ENCODE measurements around the gene IVNS1ABP. TPM values are rescaled to one million over a fixed set of nuclear protein-coding genes. Genes with fewer than 3 reads are reported as not detected.

Gene IVNS1ABP
- total RNA-seq, 1 donor from 2014 or later: 98.2 TPM

DNA sequence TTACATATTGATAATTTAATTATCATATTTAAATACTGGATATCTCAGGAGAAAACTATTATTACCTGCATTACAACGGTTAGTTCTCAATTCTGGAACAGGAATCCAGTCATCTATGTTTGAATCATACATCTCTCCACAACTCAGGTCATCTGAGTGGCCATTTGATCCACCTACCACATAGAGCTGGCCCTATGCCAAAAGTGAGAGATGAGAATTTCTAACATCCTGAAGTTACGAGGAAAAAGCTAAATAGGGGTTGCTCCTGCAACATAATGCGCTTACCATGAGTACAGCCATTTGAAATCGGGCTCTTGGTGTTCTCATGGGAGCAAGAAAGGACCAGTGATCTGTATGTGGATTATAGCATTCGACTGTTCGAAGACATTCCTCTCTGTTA, 16.9 kb downstream of the IVNS1ABP start:
- H3K27ac Mint-ChIP-seq: no peak overlapping the region
- H3K9me3 Mint-ChIP-seq: no peaks in the 10 kb centered on the region
- H3K4me1 Mint-ChIP-seq (ENCODE audit: unreplicated experiment): no peaks in the 10 kb centered on the region
- no peak overlapping the region for H3K4me3 Mint-ChIP-seq
- peaks cover 48% of the 10 kb centered on the region for H3K36me3 Mint-ChIP-seq
- no peak for TF ChIP-seq CTCF (conservative IDR thresholded peaks at IDR 0.05)
- DNase-seq (ENCODE audit: extremely low spot score, unreplicated experiment): no peak
- no peaks in the 10 kb centered on the region for H3K27me3 Mint-ChIP-seq

DNA sequence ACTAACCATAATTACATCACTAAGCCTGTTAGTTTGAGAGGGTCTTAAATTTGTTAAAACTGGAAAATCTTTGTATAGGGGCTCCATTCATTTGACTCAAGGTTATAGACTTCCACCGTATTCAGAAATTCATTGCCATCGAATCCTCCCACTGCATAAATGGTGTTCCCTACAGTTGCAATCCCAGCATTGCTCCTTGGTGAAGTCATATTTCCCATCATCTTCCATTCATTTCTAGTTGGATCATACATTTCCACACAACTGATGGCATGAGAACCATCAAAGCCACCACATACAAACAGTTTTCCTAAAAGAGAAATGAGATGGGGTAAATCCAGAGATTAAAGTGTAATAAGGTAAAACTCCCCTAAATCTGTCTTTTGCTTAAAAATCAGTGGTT, 19.1 kb downstream of the IVNS1ABP start:
- Mint-ChIP-seq H3K27me3 (no peaks in the 10 kb centered on the region), H3K27ac (no peak overlapping the region), H3K4me3 (no peak overlapping the region), H3K9me3 (no peaks in the 10 kb centered on the region), H3K36me3 (peaks cover 43% of the 10 kb centered on the region), H3K4me1 (ENCODE audit: unreplicated experiment) (no peaks in the 10 kb centered on the region)
- no peak for TF ChIP-seq CTCF (conservative IDR thresholded peaks at IDR 0.05)
- no peak for DNase-seq (ENCODE audit: extremely low spot score, unreplicated experiment)

- Mint-ChIP-seq H3K27me3 (no peaks in the 10 kb centered on the region), H3K9me3 (no peaks in the 10 kb centered on the region), H3K4me3 (no peak overlapping the region), H3K4me1 (ENCODE audit: unreplicated experiment) (no peaks in the 10 kb centered on the region), H3K27ac (no peak overlapping the region), H3K36me3 (peaks cover 32% of the 10 kb centered on the region)
- no peak for DNase-seq (ENCODE audit: extremely low spot score, unreplicated experiment)
- no peak for TF ChIP-seq CTCF (conservative IDR thresholded peaks at IDR 0.05)
These were observed 22.0 kb downstream of the IVNS1ABP start for GRCh38 chr1:185295091-185295490.

DNA sequence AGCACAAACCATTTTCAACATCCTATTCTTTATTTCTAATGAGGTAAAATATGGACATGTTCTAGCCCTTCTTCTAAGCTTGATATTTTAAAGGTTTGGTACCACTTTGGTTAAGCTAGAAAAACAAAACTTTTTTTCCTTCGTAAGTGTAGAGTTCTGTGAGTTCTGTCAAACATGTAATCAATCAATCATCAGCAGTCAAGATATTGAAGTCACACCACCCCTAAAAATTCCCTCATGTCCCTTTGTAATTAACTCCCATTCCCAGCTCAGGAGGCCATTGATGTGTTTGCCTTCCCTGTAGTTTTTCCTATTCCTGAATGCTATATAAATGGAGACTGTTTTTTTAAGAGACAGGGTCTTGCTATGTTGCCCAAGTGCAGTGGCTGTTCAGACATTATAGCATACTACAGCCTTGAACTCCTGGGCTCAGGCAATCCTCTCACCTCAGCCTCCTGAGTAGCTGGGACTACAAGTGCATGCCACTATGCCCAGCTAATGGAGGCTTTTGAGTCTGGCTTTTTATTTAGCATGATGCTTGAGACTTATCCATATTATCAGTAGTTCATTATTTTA, 23.0 kb downstream of the IVNS1ABP start:
- DNase-seq (ENCODE audit: extremely low spot score, unreplicated experiment): no peak
- Mint-ChIP-seq H3K9me3 (peaks cover 6% of the 10 kb centered on the region), H3K27ac (no peak overlapping the region), H3K36me3 (peaks cover 32% of the 10 kb centered on the region), H3K27me3 (no peaks in the 10 kb centered on the region), H3K4me3 (no peak overlapping the region), H3K4me1 (ENCODE audit: unreplicated experiment) (no peaks in the 10 kb centered on the region)
- TF ChIP-seq CTCF (conservative IDR thresholded peaks at IDR 0.05): no peak

DNA sequence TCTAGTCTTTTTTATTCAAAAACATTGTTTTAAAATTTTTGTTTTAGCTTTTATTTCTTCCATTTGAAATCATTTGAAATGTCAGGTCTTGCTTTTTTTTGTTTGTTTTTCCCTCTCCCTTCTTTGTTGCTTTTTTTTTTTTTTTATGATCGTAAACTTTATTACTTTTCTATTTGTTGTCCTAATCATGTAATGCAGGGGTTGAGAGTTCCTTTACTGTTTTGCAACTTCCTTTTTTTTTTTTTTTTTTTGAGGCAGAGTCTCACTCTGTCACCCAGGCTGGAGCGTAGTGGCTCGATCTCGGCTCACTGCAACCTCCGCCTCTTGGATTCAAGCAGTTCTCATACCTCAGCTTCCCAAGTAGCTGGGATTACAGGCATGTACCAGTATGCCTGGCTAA, 24.8 kb downstream of the IVNS1ABP start:
- H3K27me3 Mint-ChIP-seq: no peaks in the 10 kb centered on the region
- H3K4me3 Mint-ChIP-seq: no peak overlapping the region
- no peak overlapping the region for H3K27ac Mint-ChIP-seq

More for the DNA sequence above, 24.8 kb downstream of the IVNS1ABP start:
- no peaks in the 10 kb centered on the region for H3K4me1 Mint-ChIP-seq (ENCODE audit: unreplicated experiment)
- no peak for TF ChIP-seq CTCF (conservative IDR thresholded peaks at IDR 0.05)
- DNase-seq (ENCODE audit: extremely low spot score, unreplicated experiment): no peak
- H3K9me3 Mint-ChIP-seq: peaks cover 6% of the 10 kb centered on the region
- H3K36me3 Mint-ChIP-seq: peaks cover 27% of the 10 kb centered on the region
